ENCODE measurements around the gene ZNF37A. TPM values are rescaled to one million over a fixed set of nuclear protein-coding genes. Genes with fewer than 3 reads are reported as not detected.
A peak's percentile ranks its signal among the peaks of the same experiment; 100 is the strongest.
"Not testable (repeated sequence)": the region's sequence is repeated elsewhere in the genome, so short reads cannot be mapped to it uniquely, and the experiment has no call there.

Gene ZNF37A
- total RNA-seq: 24.2 to 24.9 TPM (median 24.8 TPM) in 3 replicates

DNA sequence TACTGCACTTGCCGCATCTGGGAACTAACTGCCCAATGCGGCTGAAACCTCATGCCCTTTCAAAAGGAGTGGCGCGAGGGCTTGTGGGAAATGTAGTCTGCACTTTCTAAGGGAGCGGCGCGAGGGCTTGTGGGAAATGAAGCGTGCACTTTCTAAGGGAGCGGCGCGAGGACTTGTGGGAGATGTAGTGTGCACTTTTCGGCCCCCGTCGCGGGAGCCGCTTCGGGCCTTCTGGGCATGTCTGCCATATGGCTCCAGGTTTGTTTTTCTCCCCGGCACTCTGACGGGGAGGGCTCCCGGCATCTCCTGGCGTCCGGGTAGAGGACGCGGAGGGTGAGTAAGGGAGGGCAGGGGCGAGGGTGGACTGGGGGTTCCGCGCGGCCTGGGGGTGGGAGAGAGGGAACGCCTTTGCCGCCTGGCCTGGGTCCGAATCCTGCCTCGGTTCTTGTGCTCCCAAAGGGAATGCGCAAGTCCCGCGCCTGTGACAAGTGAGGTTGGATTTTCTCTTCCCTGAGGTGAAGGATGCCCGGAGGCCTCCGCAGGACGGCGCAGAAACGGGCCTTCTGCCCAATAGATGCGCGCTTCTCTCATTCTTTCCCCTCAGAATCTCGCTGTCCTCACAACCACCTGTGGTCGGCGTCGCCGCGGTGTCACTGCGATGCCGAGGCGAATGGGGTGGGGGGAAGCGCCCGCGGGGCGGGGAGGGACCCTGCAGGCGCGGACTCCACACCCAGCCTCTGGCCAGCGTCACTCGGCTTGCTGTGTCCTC is at the start of gene ZNF37A:
TSS of gene ZNF37A (plus strand) at position 180 of the 769 bp plus-strand sequence. CDS start 2,281 bp downstream, outside the sequence.
- Mint-ChIP-seq H3K36me3 (peaks cover 39% of the 10 kb centered on the region), H3K27ac (peak within 1 kb of the TSS; percentile 90), H3K9me3 (peaks cover 25% of the 10 kb centered on the region), H3K4me3 (peak within 1 kb of the TSS; percentile 88), H3K4me1 (peaks cover 13% of the 10 kb centered on the region), H3K27me3 (ENCODE audit: low read depth) (no peaks in the 10 kb centered on the region)
- peak; percentile 50 to 77 for DNase-seq (ENCODE audit: low spot score in 2 of 2, unreplicated experiment in 2 of 2)
- TF ChIP-seq, protein P1, sequence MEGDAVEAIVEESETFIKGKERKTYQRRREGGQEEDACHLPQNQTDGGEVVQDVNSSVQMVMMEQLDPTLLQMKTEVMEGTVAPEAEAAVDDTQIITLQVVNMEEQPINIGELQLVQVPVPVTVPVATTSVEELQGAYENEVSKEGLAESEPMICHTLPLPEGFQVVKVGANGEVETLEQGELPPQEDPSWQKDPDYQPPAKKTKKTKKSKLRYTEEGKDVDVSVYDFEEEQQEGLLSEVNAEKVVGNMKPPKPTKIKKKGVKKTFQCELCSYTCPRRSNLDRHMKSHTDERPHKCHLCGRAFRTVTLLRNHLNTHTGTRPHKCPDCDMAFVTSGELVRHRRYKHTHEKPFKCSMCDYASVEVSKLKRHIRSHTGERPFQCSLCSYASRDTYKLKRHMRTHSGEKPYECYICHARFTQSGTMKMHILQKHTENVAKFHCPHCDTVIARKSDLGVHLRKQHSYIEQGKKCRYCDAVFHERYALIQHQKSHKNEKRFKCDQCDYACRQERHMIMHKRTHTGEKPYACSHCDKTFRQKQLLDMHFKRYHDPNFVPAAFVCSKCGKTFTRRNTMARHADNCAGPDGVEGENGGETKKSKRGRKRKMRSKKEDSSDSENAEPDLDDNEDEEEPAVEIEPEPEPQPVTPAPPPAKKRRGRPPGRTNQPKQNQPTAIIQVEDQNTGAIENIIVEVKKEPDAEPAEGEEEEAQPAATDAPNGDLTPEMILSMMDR (IDR thresholded peaks at IDR 0.05; ENCODE audit: unreplicated experiment): no peak

DNA sequence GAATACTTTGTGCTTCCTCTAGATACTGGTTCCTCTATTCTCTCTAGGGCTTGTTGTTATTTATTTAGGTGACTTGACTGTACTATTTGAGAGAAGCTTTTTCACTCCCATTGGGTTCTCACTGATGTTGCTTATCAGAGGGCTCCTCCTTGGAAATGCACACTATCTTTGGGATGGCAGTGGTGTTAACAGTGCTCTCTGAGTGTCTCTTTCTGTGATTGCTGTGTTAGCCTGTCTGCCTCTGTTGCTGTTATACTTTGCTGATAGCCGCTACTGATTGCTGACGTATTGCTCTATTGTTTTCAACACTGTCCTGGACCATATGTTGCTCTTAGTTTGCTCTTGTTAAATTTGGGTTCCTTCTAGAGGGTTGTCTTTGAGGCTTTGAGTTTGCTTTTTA is 49.0 kb upstream of the ZNF37A start:
- H3K4me1 Mint-ChIP-seq: no peaks in the 10 kb centered on the region
- H3K27ac Mint-ChIP-seq: no peak overlapping the region
- peaks cover 62% of the 10 kb centered on the region for H3K9me3 Mint-ChIP-seq
- DNase-seq (ENCODE audit: low spot score in 2 of 2, unreplicated experiment in 2 of 2): no peak
- H3K4me3 Mint-ChIP-seq: no peak overlapping the region
- no peaks in the 10 kb centered on the region for H3K27me3 Mint-ChIP-seq (ENCODE audit: low read depth)
- TF ChIP-seq, protein P1 (IDR thresholded peaks at IDR 0.05; ENCODE audit: unreplicated experiment): no peak
- H3K36me3 Mint-ChIP-seq: peaks cover 78% of the 10 kb centered on the region

DNA sequence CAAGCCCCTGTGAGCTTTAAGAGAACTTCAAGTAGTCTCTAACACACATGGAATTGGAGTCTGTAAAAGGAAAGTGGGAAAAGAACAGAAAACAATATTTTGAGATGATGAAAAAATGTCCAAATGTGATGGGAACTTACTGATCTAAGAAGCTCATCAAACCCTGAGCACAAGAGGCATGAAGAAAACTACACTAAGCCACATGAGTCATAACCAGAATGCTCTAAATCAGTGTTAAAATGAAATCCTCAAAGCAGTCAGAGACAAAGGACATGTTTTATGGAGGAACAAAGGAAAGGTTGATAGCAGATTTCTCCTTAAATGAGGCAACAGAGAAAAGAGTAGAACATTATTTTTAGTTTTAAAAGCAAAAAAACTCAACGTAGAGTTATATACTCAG is 46.5 kb upstream of the ZNF37A start:
- Mint-ChIP-seq H3K4me1 (no peaks in the 10 kb centered on the region), H3K27me3 (ENCODE audit: low read depth) (no peaks in the 10 kb centered on the region), H3K4me3 (no peak overlapping the region), H3K36me3 (peaks cover 81% of the 10 kb centered on the region), H3K27ac (no peak overlapping the region), H3K9me3 (peaks cover 64% of the 10 kb centered on the region)
- DNase-seq (ENCODE audit: low spot score in 2 of 2, unreplicated experiment in 2 of 2): no peak
- TF ChIP-seq, protein P1 (IDR thresholded peaks at IDR 0.05; ENCODE audit: unreplicated experiment): no peak

DNA sequence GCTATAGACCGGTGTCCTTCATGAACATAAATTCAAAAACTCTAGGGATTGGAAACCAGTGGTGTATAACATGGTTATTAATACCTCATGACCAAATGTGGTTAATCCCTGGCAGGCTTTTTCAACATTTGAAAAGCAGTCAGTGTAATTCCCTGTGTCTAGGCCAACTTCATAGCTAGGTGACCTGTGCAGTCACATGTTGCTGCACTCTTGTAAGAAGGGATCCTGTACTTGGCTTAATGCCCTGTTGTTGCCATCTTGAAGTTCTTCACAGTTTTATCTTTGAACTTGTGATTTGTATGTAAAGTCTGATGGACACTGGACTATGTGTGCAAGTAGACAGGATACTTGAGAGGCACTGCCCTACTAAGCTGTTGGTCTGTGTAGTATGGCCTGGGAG is 43.9 kb upstream of the ZNF37A start:
- no peak for DNase-seq (ENCODE audit: low spot score in 2 of 2, unreplicated experiment in 2 of 2)
- H3K9me3 Mint-ChIP-seq: peaks cover 78% of the 10 kb centered on the region
- no peaks in the 10 kb centered on the region for H3K4me1 Mint-ChIP-seq
- H3K27me3 Mint-ChIP-seq (ENCODE audit: low read depth): no peaks in the 10 kb centered on the region
- TF ChIP-seq, protein P1 (IDR thresholded peaks at IDR 0.05; ENCODE audit: unreplicated experiment): no peak
- H3K4me3 Mint-ChIP-seq: no peak overlapping the region
- H3K27ac Mint-ChIP-seq: no peak overlapping the region
- H3K36me3 Mint-ChIP-seq: peaks cover 83% of the 10 kb centered on the region

DNA sequence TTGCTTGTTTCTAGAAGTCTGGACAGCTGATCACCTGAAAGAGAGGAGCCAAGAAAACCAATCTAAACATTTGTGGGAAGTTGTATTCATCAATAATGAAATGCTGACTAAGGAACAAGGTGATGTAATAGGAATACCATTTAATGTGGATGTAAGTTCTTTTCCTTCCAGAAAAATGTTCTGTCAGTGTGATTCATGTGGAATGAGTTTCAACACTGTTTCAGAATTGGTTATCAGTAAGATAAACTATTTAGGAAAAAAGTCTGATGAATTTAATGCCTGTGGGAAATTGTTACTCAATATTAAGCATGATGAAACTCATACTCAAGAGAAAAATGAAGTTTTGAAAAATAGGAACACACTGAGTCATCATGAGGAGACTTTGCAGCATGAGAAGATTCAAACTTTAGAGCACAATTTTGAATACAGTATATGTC is 39.8 kb upstream of the ZNF37A start:
- Mint-ChIP-seq H3K4me1 (no peaks in the 10 kb centered on the region), H3K9me3 (peaks cover 83% of the 10 kb centered on the region), H3K27me3 (ENCODE audit: low read depth) (no peaks in the 10 kb centered on the region), H3K36me3 (peaks cover 86% of the 10 kb centered on the region), H3K27ac (no peak overlapping the region), H3K4me3 (no peak overlapping the region)
- TF ChIP-seq, protein P1 (IDR thresholded peaks at IDR 0.05; ENCODE audit: unreplicated experiment): no peak
- no peak for DNase-seq (ENCODE audit: low spot score in 2 of 2, unreplicated experiment in 2 of 2)

DNA sequence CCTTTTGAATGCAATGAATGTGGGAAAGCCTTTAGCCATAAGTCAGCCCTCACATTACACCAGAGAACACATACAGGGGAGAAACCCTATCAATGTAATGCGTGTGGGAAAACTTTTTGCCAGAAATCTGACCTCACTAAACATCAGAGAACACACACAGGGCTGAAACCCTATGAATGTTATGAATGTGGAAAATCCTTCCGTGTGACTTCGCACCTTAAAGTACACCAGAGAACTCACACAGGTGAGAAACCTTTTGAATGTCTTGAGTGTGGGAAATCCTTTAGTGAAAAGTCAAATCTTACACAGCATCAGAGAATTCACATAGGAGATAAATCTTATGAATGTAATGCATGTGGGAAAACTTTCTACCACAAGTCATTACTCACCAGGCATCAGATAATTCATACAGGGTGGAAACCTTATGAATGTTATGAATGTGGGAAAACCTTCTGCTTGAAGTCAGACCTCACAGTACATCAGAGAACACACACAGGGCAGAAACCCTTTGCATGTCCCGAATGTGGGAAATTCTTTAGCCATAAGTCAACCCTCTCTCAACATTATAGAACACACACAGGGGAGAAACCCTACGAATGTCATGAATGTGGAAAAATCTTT is 38.8 kb upstream of the ZNF37A start:
- not testable (repeated sequence) for H3K4me3 Mint-ChIP-seq; DNase-seq (ENCODE audit: low spot score in 2 of 2, unreplicated experiment in 2 of 2); H3K4me1 Mint-ChIP-seq; H3K27me3 Mint-ChIP-seq (ENCODE audit: low read depth); H3K27ac Mint-ChIP-seq
- Mint-ChIP-seq H3K36me3 (peaks cover 84% of the 10 kb centered on the region), H3K9me3 (peaks cover 81% of the 10 kb centered on the region)

DNA sequence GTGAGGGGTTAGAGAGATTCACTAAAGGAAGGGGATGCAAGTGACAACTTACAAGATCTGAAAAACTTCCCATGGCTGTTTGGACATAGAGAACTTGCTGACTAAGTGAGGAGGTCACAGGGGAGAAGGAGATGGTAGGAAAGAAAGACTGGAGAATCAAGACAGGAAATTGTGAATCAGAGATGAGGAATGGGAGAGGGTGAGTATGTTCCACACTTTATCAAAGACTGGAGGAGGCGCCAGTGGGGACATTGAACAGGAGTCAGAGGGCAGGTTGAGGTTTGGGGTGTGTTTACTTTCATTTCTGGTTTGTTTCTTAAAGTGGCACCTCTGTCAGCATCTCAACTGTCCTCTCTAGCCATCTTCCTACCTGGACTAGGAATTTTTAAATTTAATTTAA is 24.5 kb upstream of the ZNF37A start:
- H3K27me3 Mint-ChIP-seq (ENCODE audit: low read depth); DNase-seq (ENCODE audit: low spot score in 2 of 2, unreplicated experiment in 2 of 2); H3K4me3 Mint-ChIP-seq; H3K36me3 Mint-ChIP-seq; H3K4me1 Mint-ChIP-seq; H3K27ac Mint-ChIP-seq: not testable (repeated sequence)
- H3K9me3 Mint-ChIP-seq: peaks cover 50% of the 10 kb centered on the region
